Endothelial cell of umbilical vein (primary cell): ENCODE measurements around the gene SMIM14. TPM values are rescaled to one million over a fixed set of nuclear protein-coding genes. Genes with fewer than 3 reads are reported as not detected.

Experiments
- BruUV-seq: library from RNA; stranded (reverse); fragments of 400-500 nt; replicated peaks from 2 replicates; lab custom pipeline; 2021; lab: Mats Ljungman, UMichigan
- CTCF ChIA-PET: fragments of 300-600, 350-600 bp; sonication (Branson Sonifier 250); formaldehyde crosslinking; loops from one replicate; lab custom pipeline; 2021; ENCODE audit warnings: antibody characterized with exemption, inconsistent platforms; lab: Charles Lee
- POLR2A ChIA-PET: fragments of 300-600, 350-600 bp; sonication (Branson Sonifier 250); formaldehyde crosslinking; loops from one replicate; lab custom pipeline; 2021; ENCODE audit warnings: antibody characterized with exemption, inconsistent platforms; lab: Charles Lee
- DNase-seq: peaks from one replicate; pipeline ENCODE4 v3.0.0-alpha.2; 2011; ENCODE audit warnings: low read depth, low spot score
- FAIRE-seq: peaks from 2 replicates; lab custom pipeline; 2011; peaks lifted over from hg19 to GRCh38; lab: Jason Lieb, UNC
- H2AFZ ChIP-seq: 2 replicates; pipeline ENCODE4 v1.6.0; 2012; ENCODE audit warnings: low read depth, low read length, control low read depth, inconsistent platforms
- H3K27ac ChIP-seq: 2 replicates; pipeline ENCODE4 v1.5.1; 2011; ENCODE audit warnings: low read depth, mild to moderate bottlenecking, control low read depth, low read length, moderate library complexity; ENCODE audit not compliant: insufficient read depth
- H3K27me3 ChIP-seq, 2 experiments: 2 replicates each; pipeline versions ENCODE4 v1.6.0 to v1.6.1; 2011; ENCODE audit warnings: low read length in 2 of 2, mixed read lengths in 1 of 2; ENCODE audit not compliant: control insufficient read depth in 2 of 2, insufficient read depth in 2 of 2
- H3K36me3 ChIP-seq, 2 experiments: 2 replicates in 1 of 2; 3 replicates in 1 of 2; pipeline ENCODE4 v1.5.1; 2011; ENCODE audit warnings: low read length in 2 of 2, mild to moderate bottlenecking in 1 of 2, moderate library complexity in 1 of 2; ENCODE audit not compliant: control insufficient read depth in 2 of 2, insufficient read depth in 2 of 2; ENCODE audit errors: extremely low read depth in 1 of 2
- H3K4me1 ChIP-seq: 3 replicates; pipeline ENCODE4 v1.5.1; 2011; ENCODE audit warnings: mild to moderate bottlenecking, low read length; ENCODE audit not compliant: control insufficient read depth, insufficient read depth; ENCODE audit errors: extremely low read depth
- H3K4me2 ChIP-seq: 2 replicates; pipeline ENCODE4 v1.6.1; 2011; ENCODE audit warnings: low read length, control low read depth, mixed read lengths; ENCODE audit not compliant: insufficient read depth
- H3K4me3 ChIP-seq, 3 experiments: fragments of 200-600 bp in 1 of 3; sonication (generic), shearing (Covaris generic) in 1 of 3; replicated peaks in 1 of 3; 2 replicates each; pipeline ENCODE4 v1.5.1; 2011 to 2016; ENCODE audit warnings: control low read depth in 3 of 3, low read length in 3 of 3, mild to moderate bottlenecking in 2 of 3, inconsistent platforms in 1 of 3, low read depth in 1 of 3, moderate library complexity in 1 of 3; ENCODE audit not compliant: insufficient read depth in 1 of 3
- H3K79me2 ChIP-seq: 2 replicates; pipeline ENCODE4 v1.6.0; 2012; ENCODE audit warnings: low read length, inconsistent platforms; ENCODE audit not compliant: control insufficient read depth, insufficient read depth
- H3K9ac ChIP-seq: replicated peaks from 2 replicates; pipeline ENCODE3; 2011; ENCODE audit warnings: low read length, control low read depth; ENCODE audit not compliant: insufficient read depth; ENCODE audit errors: extremely low read depth
- H3K9me1 ChIP-seq: replicated peaks from 3 replicates; pipeline ENCODE4 v1.6.0; 2011; ENCODE audit warnings: mild to moderate bottlenecking, low read length; ENCODE audit not compliant: control insufficient read depth, insufficient read depth; ENCODE audit errors: extremely low read depth
- H3K9me3 ChIP-seq: replicated peaks from 2 replicates; pipeline ENCODE4 v1.5.1; 2012; ENCODE audit warnings: low read length, inconsistent platforms; ENCODE audit not compliant: control insufficient read depth, insufficient read depth
- H4K20me1 ChIP-seq: replicated peaks from 2 replicates; pipeline ENCODE3; 2011; ENCODE audit warnings: mild to moderate bottlenecking, low read length; ENCODE audit not compliant: control insufficient read depth, insufficient read depth; ENCODE audit errors: extremely low read depth
- CTCF ChIP-seq, 2 donors: IDR thresholded peaks; 1 replicate in 1 of 2; 2 replicates in 1 of 2; pipeline ENCODE4 v1.5.1; 2011; ENCODE audit warnings: low read length in 2 of 2, mild to moderate bottlenecking in 2 of 2, moderate library complexity in 2 of 2, control low read depth in 1 of 2, inconsistent platforms in 1 of 2, low read depth in 1 of 2; ENCODE audit not compliant: insufficient read depth in 1 of 2; ENCODE audit errors: extremely low read depth in 1 of 2
- FOS ChIP-seq: IDR thresholded peaks from 2 replicates; pipeline ENCODE4 v1.6.1; 2011; ENCODE audit warnings: mild to moderate bottlenecking, low read length, moderate library complexity, borderline replicate concordance; ENCODE audit not compliant: insufficient read depth
- GATA2 ChIP-seq: IDR thresholded peaks from 2 replicates; pipeline ENCODE4 v1.7.0; 2011; ENCODE audit warnings: low read depth, mild to moderate bottlenecking, moderate library complexity, mixed read lengths, low read length; ENCODE audit not compliant: insufficient read length, insufficient read depth
- dilution Hi-C: fragments of 300-500 bp; cut with MboI; formaldehyde crosslinking; loops from one replicate; pipeline ENCODE4 v1.15.0; 2019; ENCODE audit warnings: low sequenced_read_pairs; ENCODE audit not compliant: extremely low pct_ligation_motif_present
- intact Hi-C: fragments of 100-400 bp; cut with micrococcal nuclease; formaldehyde crosslinking; loops from one replicate; pipeline ENCODE4 v1.10.0; 2022
- polyA plus RNA-seq, 4 experiments: library from polyadenylated mRNA; depleted of rRNA in 3 of 4; stranded (reverse) in 3 of 4; unstranded in 1 of 4; fragments of >200 nt; gene quantifications; 2 replicates each; pipeline versions ENCODE4 v1.2.1 to v1.2.3, GENCODE V29; 2011 to 2012; ENCODE audit warnings: missing spikeins in 1 of 4
- total RNA-seq: library from RNA; stranded (reverse); gene quantifications from 2 replicates; pipeline ENCODE4 v1.2.3, GENCODE V29; 2021

The SMIM14 gene
- total and polyA plus RNA-seq, 2 donors (not counting 3 experiments of a cell fraction or from before 2014, with no cell fraction given) = 12.3 to 15.4 TPM

- H3K27me3 ChIP-seq = no peaks in the 10 kb centered on the region
- TF ChIP-seq GATA2 (no peak), CTCF (IDR thresholded peaks at IDR 0.05; ENCODE audit: extremely low read depth in 1 of 2, insufficient read depth in 1 of 2, low read depth in 1 of 2, low read length in 2 of 2) (no peak), FOS (no peak)
These were observed 29.0 kb upstream of the SMIM14 start for GRCh38 chr4:39667706-39668105.

More at GRCh38 chr4:39667706-39668105, 29.0 kb upstream of the SMIM14 start:
- Histone ChIP-seq H3K4me1 (no peaks in the 10 kb centered on the region), H3K9me3 (no peaks in the 10 kb centered on the region), H3K9me1 (no peaks in the 10 kb centered on the region), H3K4me3 (no peak overlapping the region), H4K20me1 (no peaks in the 10 kb centered on the region), H3K36me3 (no peaks in the 10 kb centered on the region), H3K27ac (no peak overlapping the region), H3K9ac (no peak overlapping the region), H3K4me2 (no peak overlapping the region), H3K79me2 (no peaks in the 10 kb centered on the region), H2AFZ (no peak overlapping the region)
- dilution Hi-C loops (no loop called here), intact Hi-C loops (no loop called here)
- BruUV-seq = no TSS peak
- CTCF ChIA-PET = no interaction called here
- no peak for DNase-seq
- POLR2A ChIA-PET = no interaction called here
- FAIRE-seq = no peak
